BE2C (cell line): ENCODE results near the gene CDC20B.
"Not testable (repeated sequence)": the region's sequence is repeated elsewhere in the genome, so short reads cannot be mapped to it uniquely, and the experiment has no call there.

Source experiments
- DNase-seq: peaks from one replicate; pipeline ENCODE4 v3.0.0-alpha.2; 2020
- H3K27me3 ChIP-seq: fragments of 250-450 bp; sonication (Bioruptor Pico); 2 replicates; pipeline ENCODE4 v1.5.1; 2020; ENCODE audit warnings: mild to moderate bottlenecking
- H3K36me3 ChIP-seq: fragments of 250-450 bp; sonication (Bioruptor Pico); 2 replicates; pipeline ENCODE4 v1.5.1; 2020; ENCODE audit warnings: mild to moderate bottlenecking
- H3K4me1 ChIP-seq: fragments of 250-450 bp; sonication (Bioruptor Pico); 2 replicates; pipeline ENCODE4 v1.5.1; 2020
- H3K4me3 ChIP-seq: 2 replicates; pipeline ENCODE4 v1.5.1; 2011; ENCODE audit warnings: low read depth, low read length
- H3K9me3 ChIP-seq: fragments of 250-450 bp; sonication (Bioruptor Pico); 2 replicates; pipeline ENCODE4 v1.5.1; 2020
- CTCF ChIP-seq: IDR thresholded peaks from 2 replicates; pipeline ENCODE4 v1.5.1; 2012; ENCODE audit warnings: mild to moderate bottlenecking, low read depth, low read length

Gene CDC20B

GRCh38 chr5:55114061-55114460 lies 58.9 kb downstream of the CDC20B start:
- no peaks in the 10 kb centered on the region for H3K9me3 ChIP-seq
- DNase-seq: no peak
- no peak overlapping the region for H3K4me3 ChIP-seq
- no peak for TF ChIP-seq CTCF
- no peaks in the 10 kb centered on the region for H3K36me3 ChIP-seq
- no peaks in the 10 kb centered on the region for H3K4me1 ChIP-seq
- H3K27me3 ChIP-seq: no peaks in the 10 kb centered on the region

GRCh38 chr5:55113327-55113726 lies 59.6 kb downstream of the CDC20B start:
- no peak for DNase-seq
- H3K4me3 ChIP-seq: no peak overlapping the region
- H3K9me3 ChIP-seq: no peaks in the 10 kb centered on the region
- no peaks in the 10 kb centered on the region for H3K27me3 ChIP-seq
- no peaks in the 10 kb centered on the region for H3K36me3 ChIP-seq
- no peaks in the 10 kb centered on the region for H3K4me1 ChIP-seq
- TF ChIP-seq CTCF: no peak

GRCh38 chr5:55110217-55110616 lies 62.8 kb downstream of the CDC20B start:
- H3K9me3 ChIP-seq: no peaks in the 10 kb centered on the region
- no peaks in the 10 kb centered on the region; the same call in 1 of the 2 replicates for H3K27me3 ChIP-seq
- H3K36me3 ChIP-seq: no peaks in the 10 kb centered on the region
- no peaks in the 10 kb centered on the region for H3K4me1 ChIP-seq
- no peak overlapping the region for H3K4me3 ChIP-seq
- no peak for TF ChIP-seq CTCF
- no peak for DNase-seq

GRCh38 chr5:55108661-55109060 lies 64.3 kb downstream of the CDC20B start:
- H3K36me3 ChIP-seq: no peaks in the 10 kb centered on the region
- H3K27me3 ChIP-seq: no peaks in the 10 kb centered on the region; the same call in 1 of the 2 replicates
- no peaks in the 10 kb centered on the region for H3K9me3 ChIP-seq
- no peak overlapping the region for H3K4me3 ChIP-seq
- no peaks in the 10 kb centered on the region for H3K4me1 ChIP-seq
- DNase-seq: no peak
- no peak for TF ChIP-seq CTCF

- not testable (repeated sequence) for H3K27me3 ChIP-seq, H3K4me1 ChIP-seq, H3K9me3 ChIP-seq, H3K36me3 ChIP-seq, DNase-seq, H3K4me3 ChIP-seq
Measured at GRCh38 chr5:55105976-55106375, 67.0 kb downstream of the CDC20B start.

- H3K9me3 ChIP-seq: no peaks in the 10 kb centered on the region
- H3K4me1 ChIP-seq: no peaks in the 10 kb centered on the region
- no peaks in the 10 kb centered on the region; the same call in 1 of the 2 replicates for H3K27me3 ChIP-seq
- H3K36me3 ChIP-seq: no peaks in the 10 kb centered on the region
- no peak for TF ChIP-seq CTCF
- DNase-seq: no peak
- no peak overlapping the region for H3K4me3 ChIP-seq
Measured at GRCh38 chr5:55104946-55105701, 67.9 kb downstream of the CDC20B start.
